22Rv1 (cell line): ENCODE results near the gene SLC1A2.

Experiments
- CTCF ChIP-seq: fragments of 450-650 bp; IDR thresholded peaks from 2 replicates; pipeline ENCODE4 v1.5.1; 2017; ENCODE audit warnings: mild to moderate bottlenecking
- ZFX ChIP-seq: fragments of 450-650 bp; IDR thresholded peaks from 2 replicates; pipeline ENCODE4 v1.6.1; 2017; ENCODE audit warnings: antibody characterized with exemption, borderline replicate concordance

- no peak for TF ChIP-seq CTCF
- TF ChIP-seq ZFX = no peak
These were observed 121.0 kb downstream of the SLC1A2 start for GRCh38 chr11:35298369-35298768.
